Measurements from ENCODE around the gene CELF4. TPM values are rescaled to one million over a fixed set of nuclear protein-coding genes. Genes with fewer than 3 reads are reported as not detected.

The CELF4 gene
- total and polyA plus RNA-seq, 10 donors = 0.46 to 3.5 (median 0.78) TPM

- peaks cover 0 to 3% (median under 1%) of the 10 kb centered on the region in 6 donors for H3K4me1 ChIP-seq
- no peak for DNase-seq
- H3K27me3 ChIP-seq (replicated peaks in 1 of 7) = peaks cover 0 to 46% (median 0%) of the 10 kb centered on the region in 7 donors
- 53 to 70% (median 62%) methylated on average over 7 of the region's 7 CpGs for WGBS, 5 donors
- H3K4me3 ChIP-seq = no peak overlapping the region
- H3K36me3 ChIP-seq = no peaks in the 10 kb centered on the region
- H3K9me3 ChIP-seq = no peaks in the 10 kb centered on the region
- H3K27ac ChIP-seq = no peak overlapping the region
- intact Hi-C loops (cut with DNase I; ENCODE audit: low total_unique reads) = no loop called here
- TF ChIP-seq POLR2AphosphoS5 (IDR thresholded peaks at IDR 0.05) = no peak
- TF ChIP-seq POLR2A (IDR thresholded peaks at IDR 0.05) = no peak
- TF ChIP-seq, protein P1, sequence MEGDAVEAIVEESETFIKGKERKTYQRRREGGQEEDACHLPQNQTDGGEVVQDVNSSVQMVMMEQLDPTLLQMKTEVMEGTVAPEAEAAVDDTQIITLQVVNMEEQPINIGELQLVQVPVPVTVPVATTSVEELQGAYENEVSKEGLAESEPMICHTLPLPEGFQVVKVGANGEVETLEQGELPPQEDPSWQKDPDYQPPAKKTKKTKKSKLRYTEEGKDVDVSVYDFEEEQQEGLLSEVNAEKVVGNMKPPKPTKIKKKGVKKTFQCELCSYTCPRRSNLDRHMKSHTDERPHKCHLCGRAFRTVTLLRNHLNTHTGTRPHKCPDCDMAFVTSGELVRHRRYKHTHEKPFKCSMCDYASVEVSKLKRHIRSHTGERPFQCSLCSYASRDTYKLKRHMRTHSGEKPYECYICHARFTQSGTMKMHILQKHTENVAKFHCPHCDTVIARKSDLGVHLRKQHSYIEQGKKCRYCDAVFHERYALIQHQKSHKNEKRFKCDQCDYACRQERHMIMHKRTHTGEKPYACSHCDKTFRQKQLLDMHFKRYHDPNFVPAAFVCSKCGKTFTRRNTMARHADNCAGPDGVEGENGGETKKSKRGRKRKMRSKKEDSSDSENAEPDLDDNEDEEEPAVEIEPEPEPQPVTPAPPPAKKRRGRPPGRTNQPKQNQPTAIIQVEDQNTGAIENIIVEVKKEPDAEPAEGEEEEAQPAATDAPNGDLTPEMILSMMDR (IDR thresholded peaks at IDR 0.05 in 8 of 11, conservative IDR thresholded peaks at IDR 0.05 in 3 of 11) = no peak
Measured at GRCh38 chr18:37493352-37493935, 72.2 kb downstream of the CELF4 start.

DNA sequence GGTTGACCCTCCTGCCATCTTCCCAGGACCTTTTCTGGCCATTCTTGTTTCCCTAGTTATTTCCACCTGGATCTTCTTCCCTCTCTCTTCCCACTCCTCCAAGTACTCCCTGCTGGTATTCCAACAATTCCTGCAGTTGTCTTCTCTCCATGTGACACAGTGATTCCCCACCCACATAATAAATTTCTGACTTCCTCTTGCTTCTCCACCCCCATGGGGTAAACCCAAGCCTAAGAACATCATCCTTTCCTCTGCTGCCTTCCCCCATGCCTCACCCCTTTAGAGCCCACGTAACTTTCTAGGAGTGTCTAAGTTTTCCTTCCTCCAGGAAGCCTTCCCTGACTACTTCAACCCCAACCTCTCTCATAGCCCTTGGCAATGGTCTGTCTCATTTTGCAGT is 72.6 kb downstream of the CELF4 start:
- Histone ChIP-seq H3K4me1 (peaks cover 0 to 8% (median 1%) of the 10 kb centered on the region in 6 donors), H3K27me3 (replicated peaks in 1 of 7) (peaks cover 0 to 51% (median 0%) of the 10 kb centered on the region in 7 donors), H3K9me3 (no peaks in the 10 kb centered on the region), H3K36me3 (no peaks in the 10 kb centered on the region), H3K27ac (no peak overlapping the region), H3K4me3 (no peak overlapping the region)
- intact Hi-C loops (cut with DNase I; ENCODE audit: low total_unique reads) = no loop called here
- no peak for DNase-seq
- 42 to 54% (median 44%) methylated on average over 1 of the region's 1 CpG for WGBS, 5 donors
- TF ChIP-seq POLR2AphosphoS5 (IDR thresholded peaks at IDR 0.05) (no peak), POLR2A (IDR thresholded peaks at IDR 0.05) (no peak)
- TF ChIP-seq, protein P1 (IDR thresholded peaks at IDR 0.05 in 8 of 11, conservative IDR thresholded peaks at IDR 0.05 in 3 of 11) = no peak

DNA sequence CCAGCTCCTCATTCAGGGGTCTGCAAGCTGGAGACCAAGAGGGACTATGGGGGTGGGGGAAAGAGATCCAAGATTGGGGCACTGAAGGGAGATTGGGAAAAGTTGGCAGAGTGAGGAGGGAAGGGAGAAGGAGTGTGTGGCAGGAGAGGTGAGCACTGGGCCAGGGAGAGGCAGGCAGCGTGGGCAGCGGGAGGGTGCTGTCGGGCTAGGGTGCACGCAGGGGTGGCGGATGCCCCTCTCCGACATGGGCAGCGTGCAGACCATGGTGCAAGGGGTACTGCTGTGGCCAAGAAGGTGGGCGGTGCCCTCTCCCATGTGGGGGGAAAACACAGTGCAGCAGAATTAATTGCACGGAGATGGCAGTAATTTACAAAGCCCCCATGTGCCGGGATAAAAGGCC is 74.1 kb downstream of the CELF4 start:
- intact Hi-C loops (cut with DNase I; ENCODE audit: low total_unique reads) = no loop called here
- H3K4me1 ChIP-seq = peaks cover 0 to 22% (median 7%) of the 10 kb centered on the region in 6 donors
- no peaks in the 10 kb centered on the region for H3K36me3 ChIP-seq
- H3K4me3 ChIP-seq = no peak overlapping the region
- H3K27me3 ChIP-seq (replicated peaks in 1 of 7) = peaks cover 0 to 66% (median 0%) of the 10 kb centered on the region in 7 donors
- no peak overlapping the region for H3K27ac ChIP-seq
- 65 to 76% (median 70%) methylated on average over 10 of the region's 10 CpGs for WGBS, 5 donors
- DNase-seq = no peak
- TF ChIP-seq, protein P1 (IDR thresholded peaks at IDR 0.05 in 8 of 11, conservative IDR thresholded peaks at IDR 0.05 in 3 of 11) = no peak
- TF ChIP-seq POLR2A (IDR thresholded peaks at IDR 0.05) (no peak), POLR2AphosphoS5 (IDR thresholded peaks at IDR 0.05) (no peak)
- no peaks in the 10 kb centered on the region for H3K9me3 ChIP-seq

DNA sequence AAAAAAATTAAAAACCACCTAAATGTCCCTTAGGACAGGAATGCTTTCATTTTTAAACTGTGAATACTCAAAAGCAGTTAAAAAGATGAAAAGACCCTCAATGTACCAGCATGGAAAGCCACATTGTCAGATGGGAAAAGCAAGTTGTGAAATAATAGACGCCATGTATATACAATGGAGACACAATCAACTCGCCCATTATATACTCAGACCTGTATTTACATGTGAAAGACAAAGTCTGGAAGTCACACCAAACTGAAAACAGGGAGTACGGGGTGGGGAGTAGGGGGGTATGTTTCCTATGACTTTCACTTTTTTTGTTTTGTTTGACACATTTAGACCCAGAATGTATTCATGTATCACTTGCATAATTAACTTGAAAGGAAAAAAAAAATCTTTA is 75.6 kb downstream of the CELF4 start:
- Histone ChIP-seq H3K4me3 (no peak overlapping the region), H3K36me3 (no peaks in the 10 kb centered on the region), H3K27me3 (replicated peaks in 1 of 7) (peaks cover 0 to 81% (median 14%) of the 10 kb centered on the region in 7 donors), H3K4me1 (peaks cover 0 to 34% (median 15%) of the 10 kb centered on the region in 6 donors), H3K9me3 (no peaks in the 10 kb centered on the region), H3K27ac (no peak overlapping the region)
- TF ChIP-seq POLR2AphosphoS5 (IDR thresholded peaks at IDR 0.05) = no peak
- TF ChIP-seq, protein P1 (IDR thresholded peaks at IDR 0.05 in 8 of 11, conservative IDR thresholded peaks at IDR 0.05 in 3 of 11) = no peak
- TF ChIP-seq POLR2A (IDR thresholded peaks at IDR 0.05) = no peak
- 56 to 83% (median 69%) methylated on average over 3 of the region's 3 CpGs for WGBS, 5 donors
- DNase-seq = no peak
- intact Hi-C loops (cut with DNase I; ENCODE audit: low total_unique reads) = no loop called here

Data from spleen (tissue), 11 donors.